GM12878 (cell line): ENCODE data around the gene CD83. TPM values are rescaled to one million over a fixed set of nuclear protein-coding genes. Genes with fewer than 3 reads are reported as not detected.

ENCODE experiments used
- BACH1 ChIP-seq: fragments of 450-650 bp; IDR thresholded peaks from 2 replicates; pipeline ENCODE4 v1.6.1; 2017; ENCODE audit warnings: mild to moderate bottlenecking, borderline replicate concordance
- BMI1 ChIP-seq: fragments of 450-650 bp; IDR thresholded peaks from 2 replicates; pipeline ENCODE4 v1.6.1; 2016; ENCODE audit warnings: mild to moderate bottlenecking, moderate library complexity, borderline replicate concordance
- CBX3 ChIP-seq: fragments of 200-600 bp; sonication (generic); IDR thresholded peaks from 2 replicates; pipeline ENCODE4 v1.6.1; 2016; ENCODE audit warnings: low read depth, borderline replicate concordance
- ETV6 ChIP-seq, 2 experiments: fragments of 450-650 bp in 1 of 2; IDR thresholded peaks in 1 of 2; conservative IDR thresholded peaks in 1 of 2; 2 replicates each; pipeline ENCODE4 v1.6.1; 2014; ENCODE audit warnings: antibody characterized with exemption in 1 of 2, borderline replicate concordance in 1 of 2, low read depth in 1 of 2, mild to moderate bottlenecking in 1 of 2, moderate library complexity in 1 of 2
- HDAC6 ChIP-seq: fragments of 200-600 bp; sonication (generic); IDR thresholded peaks from one replicate; pipeline ENCODE4 v1.8.0; 2017; ENCODE audit warnings: antibody characterized with exemption; ENCODE audit not compliant: unreplicated experiment
- IRF3 ChIP-seq: fragments of 450-650 bp; IDR thresholded peaks from 2 replicates; pipeline ENCODE4 v1.6.1; 2014; ENCODE audit warnings: mild to moderate bottlenecking
- KDM1A ChIP-seq: fragments of 200-600 bp; sonication (generic); IDR thresholded peaks from 2 replicates; pipeline ENCODE4 v1.6.1; 2016; ENCODE audit warnings: borderline replicate concordance
- MEF2A ChIP-seq: IDR thresholded peaks from 2 replicates; pipeline ENCODE4 v1.6.1; 2011; ENCODE audit warnings: low read depth, mild to moderate bottlenecking, low read length, moderate library complexity; ENCODE audit not compliant: insufficient read depth
- MTA2 ChIP-seq: fragments of 450-650 bp; IDR thresholded peaks from 2 replicates; pipeline ENCODE4 v1.6.1; 2016; ENCODE audit warnings: low read depth, mild to moderate bottlenecking, moderate library complexity
- NFYA ChIP-seq: IDR thresholded peaks from 2 replicates; pipeline ENCODE4 v1.6.1; 2011; ENCODE audit warnings: low read depth, mild to moderate bottlenecking, low read length, improper control_type of control experiment, borderline replicate concordance
- NR2C1 ChIP-seq: fragments of 450-650 bp; IDR thresholded peaks from 2 replicates; pipeline ENCODE4 v1.6.1; 2017; ENCODE audit warnings: antibody characterized with exemption, mild to moderate bottlenecking, moderate library complexity
- NR2F1 ChIP-seq: fragments of 450-650 bp; conservative IDR thresholded peaks from 2 replicates; pipeline ENCODE4 v1.6.1; 2017; ENCODE audit warnings: mild to moderate bottlenecking
- PKNOX1 ChIP-seq: fragments of 450-650 bp; IDR thresholded peaks from 2 replicates; pipeline ENCODE4 v1.6.1; 2016; ENCODE audit warnings: mild to moderate bottlenecking
- PML ChIP-seq: IDR thresholded peaks from 2 replicates; pipeline ENCODE4 v1.6.1; 2012; ENCODE audit warnings: low read length, inconsistent platforms
- RBBP5 ChIP-seq: fragments of 200-600 bp; sonication (generic); conservative IDR thresholded peaks from 2 replicates; pipeline ENCODE4 v1.6.1; 2016
- SREBF1 ChIP-seq: IDR thresholded peaks from 2 replicates; pipeline ENCODE4 v1.6.1; 2012; ENCODE audit warnings: mild to moderate bottlenecking, low read length
- SREBF2 ChIP-seq: IDR thresholded peaks from 2 replicates; pipeline ENCODE4 v1.6.1; 2012; ENCODE audit warnings: mild to moderate bottlenecking, low read length
- STAT1 ChIP-seq: fragments of 450-650 bp; conservative IDR thresholded peaks from 2 replicates; pipeline ENCODE4 v1.6.1; 2014; ENCODE audit warnings: antibody characterized with exemption, mild to moderate bottlenecking
- SUPT20H ChIP-seq: IDR thresholded peaks from 2 replicates; pipeline ENCODE4 v1.6.1; 2011; ENCODE audit warnings: low read depth, mild to moderate bottlenecking, low read length, moderate library complexity, borderline replicate concordance; ENCODE audit not compliant: control insufficient read depth
- ZBED1 ChIP-seq: IDR thresholded peaks from 2 replicates; pipeline ENCODE4 v1.6.1; 2016; ENCODE audit warnings: borderline replicate concordance
- ZNF217 ChIP-seq: fragments of 450-650 bp; IDR thresholded peaks from 2 replicates; pipeline ENCODE4 v1.6.1; 2017; ENCODE audit warnings: antibody characterized with exemption, mild to moderate bottlenecking
- ZNF24 ChIP-seq: fragments of 450-650 bp; IDR thresholded peaks from 2 replicates; pipeline ENCODE4 v1.6.1; 2017; ENCODE audit warnings: antibody characterized with exemption, mild to moderate bottlenecking
- polyA plus RNA-seq, 11 experiments: library from polyadenylated mRNA; depleted of rRNA in 4 of 11; unstranded in 6 of 11; stranded (reverse) in 5 of 11; fragments of >200 nt; fragmentation: Nextera tagmentation in 4 of 11; fragmentation: Illumina TruSeq in 1 of 11; extraction: Ambion mirVana in 4 of 11; extraction: Trizol in 1 of 11; gene quantifications; 1 replicate in 1 of 11; 2 replicates in 10 of 11; pipeline versions ENCODE4 v1.2.1 to v1.2.3, GENCODE V29; 2011 to 2016; ENCODE audit warnings: inconsistent platforms in 2 of 11, missing spikeins in 2 of 11, low read depth in 1 of 11
- total RNA-seq, 4 experiments: library from RNA; depleted of rRNA in 3 of 4; stranded (reverse); fragments of >200 nt in 3 of 4; fragmentation: Illumina TruSeq in 1 of 4; extraction: Trizol in 1 of 4; gene quantifications; 2 replicates each; pipeline versions ENCODE4 v1.2.1 to v1.2.3, GENCODE V29; 2013 to 2021
- TF ChIP-seq, protein P1 (sequence below): fragments of 450-650 bp; conservative IDR thresholded peaks from 2 replicates; pipeline ENCODE4 v1.6.1; 2017; ENCODE audit warnings: mild to moderate bottlenecking, moderate library complexity
- TF ChIP-seq, protein P2 (sequence below): fragments of 450-650 bp; formaldehyde crosslinking; IDR thresholded peaks from 2 replicates; pipeline ENCODE4 v1.4.0; 2022; ENCODE audit warnings: mild to moderate bottlenecking, moderate library complexity
- TF ChIP-seq, protein P3 (sequence below): IDR thresholded peaks from 2 replicates; pipeline ENCODE4 v1.6.1; 2012; ENCODE audit warnings: low read depth, low read length, improper control_type of control experiment

Gene CD83
- total and polyA plus RNA-seq, 10 of the 15 experiments (the other 5 are each of a cell fraction or from before 2014, with no cell fraction given) = 76.1 to 174 (median 129) TPM

- TF ChIP-seq, protein P1, sequence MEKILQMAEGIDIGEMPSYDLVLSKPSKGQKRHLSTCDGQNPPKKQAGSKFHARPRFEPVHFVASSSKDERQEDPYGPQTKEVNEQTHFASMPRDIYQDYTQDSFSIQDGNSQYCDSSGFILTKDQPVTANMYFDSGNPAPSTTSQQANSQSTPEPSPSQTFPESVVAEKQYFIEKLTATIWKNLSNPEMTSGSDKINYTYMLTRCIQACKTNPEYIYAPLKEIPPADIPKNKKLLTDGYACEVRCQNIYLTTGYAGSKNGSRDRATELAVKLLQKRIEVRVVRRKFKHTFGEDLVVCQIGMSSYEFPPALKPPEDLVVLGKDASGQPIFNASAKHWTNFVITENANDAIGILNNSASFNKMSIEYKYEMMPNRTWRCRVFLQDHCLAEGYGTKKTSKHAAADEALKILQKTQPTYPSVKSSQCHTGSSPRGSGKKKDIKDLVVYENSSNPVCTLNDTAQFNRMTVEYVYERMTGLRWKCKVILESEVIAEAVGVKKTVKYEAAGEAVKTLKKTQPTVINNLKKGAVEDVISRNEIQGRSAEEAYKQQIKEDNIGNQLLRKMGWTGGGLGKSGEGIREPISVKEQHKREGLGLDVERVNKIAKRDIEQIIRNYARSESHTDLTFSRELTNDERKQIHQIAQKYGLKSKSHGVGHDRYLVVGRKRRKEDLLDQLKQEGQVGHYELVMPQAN = no peak
- TF ChIP-seq KDM1A (no peak), SREBF1 (no peak), ETV6 (conservative IDR thresholded peaks at IDR 0.05 in 1 of 2, IDR thresholded peaks at IDR 0.05 in 1 of 2; ENCODE audit: borderline replicate concordance in 1 of 2, low read depth in 1 of 2) (peak in 1 of 2 experiments; percentile 29; a peak in 1 of 4 replicates), NR2F1 (no peak), SREBF2 (no peak), MTA2 (peak; percentile 68), MEF2A (no peak), STAT1 (no peak), PKNOX1 (peak; percentile 72; the same call in 1 of the 2 replicates), BMI1 (no peak), NR2C1 (no peak), RBBP5 (peak; percentile 58; the same call in 1 of the 2 replicates), ZBED1 (0 out of 2 replicates have a peak, but pooled peaks have one; percentile 43), PML (no peak), ZNF24 (no peak), NFYA (no peak), SUPT20H (no peak), CBX3 (no peak), HDAC6 (no peak), IRF3 (no peak), BACH1 (0 out of 2 replicates have a peak, but pooled peaks have one; percentile 37), ZNF217 (no peak)
- TF ChIP-seq, protein P2, sequence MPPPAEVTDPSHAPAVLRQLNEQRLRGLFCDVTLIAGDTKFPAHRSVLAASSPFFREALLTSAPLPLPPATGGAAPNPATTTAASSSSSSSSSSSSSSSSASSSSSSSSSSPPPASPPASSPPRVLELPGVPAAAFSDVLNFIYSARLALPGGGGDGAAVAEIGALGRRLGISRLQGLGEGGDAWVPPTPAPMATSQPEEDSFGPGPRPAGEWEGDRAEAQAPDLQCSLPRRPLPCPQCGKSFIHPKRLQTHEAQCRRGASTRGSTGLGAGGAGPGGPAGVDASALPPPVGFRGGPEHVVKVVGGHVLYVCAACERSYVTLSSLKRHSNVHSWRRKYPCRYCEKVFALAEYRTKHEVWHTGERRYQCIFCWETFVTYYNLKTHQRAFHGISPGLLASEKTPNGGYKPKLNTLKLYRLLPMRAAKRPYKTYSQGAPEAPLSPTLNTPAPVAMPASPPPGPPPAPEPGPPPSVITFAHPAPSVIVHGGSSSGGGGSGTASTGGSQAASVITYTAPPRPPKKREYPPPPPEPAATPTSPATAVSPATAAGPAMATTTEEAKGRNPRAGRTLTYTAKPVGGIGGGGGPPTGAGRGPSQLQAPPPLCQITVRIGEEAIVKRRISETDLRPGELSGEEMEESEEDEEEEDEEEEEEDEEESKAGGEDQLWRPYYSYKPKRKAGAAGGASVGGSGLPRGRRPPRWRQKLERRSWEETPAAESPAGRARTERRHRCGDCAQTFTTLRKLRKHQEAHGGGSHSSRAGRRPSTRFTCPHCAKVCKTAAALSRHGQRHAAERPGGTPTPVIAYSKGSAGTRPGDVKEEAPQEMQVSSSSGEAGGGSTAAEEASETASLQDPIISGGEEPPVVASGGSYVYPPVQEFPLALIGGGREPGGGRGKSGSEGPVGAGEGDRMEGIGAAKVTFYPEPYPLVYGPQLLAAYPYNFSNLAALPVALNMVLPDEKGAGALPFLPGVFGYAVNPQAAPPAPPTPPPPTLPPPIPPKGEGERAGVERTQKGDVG = no peak
- TF ChIP-seq, protein P3, sequence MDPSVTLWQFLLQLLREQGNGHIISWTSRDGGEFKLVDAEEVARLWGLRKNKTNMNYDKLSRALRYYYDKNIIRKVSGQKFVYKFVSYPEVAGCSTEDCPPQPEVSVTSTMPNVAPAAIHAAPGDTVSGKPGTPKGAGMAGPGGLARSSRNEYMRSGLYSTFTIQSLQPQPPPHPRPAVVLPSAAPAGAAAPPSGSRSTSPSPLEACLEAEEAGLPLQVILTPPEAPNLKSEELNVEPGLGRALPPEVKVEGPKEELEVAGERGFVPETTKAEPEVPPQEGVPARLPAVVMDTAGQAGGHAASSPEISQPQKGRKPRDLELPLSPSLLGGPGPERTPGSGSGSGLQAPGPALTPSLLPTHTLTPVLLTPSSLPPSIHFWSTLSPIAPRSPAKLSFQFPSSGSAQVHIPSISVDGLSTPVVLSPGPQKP = no peak
These were observed 42.5 kb upstream of the CD83 start (continued) for GRCh38 chr6:14075095-14075503.
